ENCODE data around the gene LAMC3. TPM values are rescaled to one million over a fixed set of nuclear protein-coding genes. Genes with fewer than 3 reads are reported as not detected.

Gene LAMC3
- total RNA-seq, 4 donors from 2014 or later, result 0.82 to 6.6 (median 3.9) TPM

DNA sequence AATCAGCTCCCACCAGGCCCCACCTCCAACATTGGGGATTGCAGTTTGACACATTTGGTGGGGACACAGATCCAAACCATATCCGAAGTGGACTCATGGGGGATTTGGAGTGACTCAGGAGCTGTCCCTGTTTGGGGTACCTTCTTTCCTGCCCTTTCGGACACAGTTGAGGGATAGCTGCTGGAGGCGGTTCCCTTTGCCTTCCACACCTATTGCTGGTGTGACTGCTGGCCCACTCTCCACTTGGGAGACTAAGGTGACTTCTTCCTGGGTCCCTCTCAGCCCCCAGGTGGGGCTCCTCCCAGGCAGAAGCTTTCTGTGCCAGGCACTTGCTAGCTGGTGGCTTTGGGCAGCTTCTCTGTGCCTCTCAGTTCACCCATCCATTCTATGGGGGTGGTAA is 26.6 kb downstream of the LAMC3 start:
- Histone ChIP-seq H3K36me3 (no peaks in the 10 kb centered on the region), H3K27me3 (no peaks in the 10 kb centered on the region), H3K4me1 (peaks cover 0 to 15% (median 0%) of the 10 kb centered on the region in 4 donors), H3K4me3 (no peak overlapping the region), H3K9me3 (no peaks in the 10 kb centered on the region), H3K27ac (no peak overlapping the region)
- WGBS, 2 donors (ENCODE audit: low coverage in 1 of 2), result 91% methylated on average over 3 of the region's 3 CpGs; no CpG with 5 or more reads in 1 of the 2 donors
- no peak for TF ChIP-seq POLR2A (IDR thresholded peaks at IDR 0.05)
- no peak for TF ChIP-seq EP300 (IDR thresholded peaks at IDR 0.05; ENCODE audit: low read depth)
- TF ChIP-seq, protein P1, sequence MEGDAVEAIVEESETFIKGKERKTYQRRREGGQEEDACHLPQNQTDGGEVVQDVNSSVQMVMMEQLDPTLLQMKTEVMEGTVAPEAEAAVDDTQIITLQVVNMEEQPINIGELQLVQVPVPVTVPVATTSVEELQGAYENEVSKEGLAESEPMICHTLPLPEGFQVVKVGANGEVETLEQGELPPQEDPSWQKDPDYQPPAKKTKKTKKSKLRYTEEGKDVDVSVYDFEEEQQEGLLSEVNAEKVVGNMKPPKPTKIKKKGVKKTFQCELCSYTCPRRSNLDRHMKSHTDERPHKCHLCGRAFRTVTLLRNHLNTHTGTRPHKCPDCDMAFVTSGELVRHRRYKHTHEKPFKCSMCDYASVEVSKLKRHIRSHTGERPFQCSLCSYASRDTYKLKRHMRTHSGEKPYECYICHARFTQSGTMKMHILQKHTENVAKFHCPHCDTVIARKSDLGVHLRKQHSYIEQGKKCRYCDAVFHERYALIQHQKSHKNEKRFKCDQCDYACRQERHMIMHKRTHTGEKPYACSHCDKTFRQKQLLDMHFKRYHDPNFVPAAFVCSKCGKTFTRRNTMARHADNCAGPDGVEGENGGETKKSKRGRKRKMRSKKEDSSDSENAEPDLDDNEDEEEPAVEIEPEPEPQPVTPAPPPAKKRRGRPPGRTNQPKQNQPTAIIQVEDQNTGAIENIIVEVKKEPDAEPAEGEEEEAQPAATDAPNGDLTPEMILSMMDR (IDR thresholded peaks at IDR 0.05), result no peak
- TF ChIP-seq POLR2AphosphoS5 (IDR thresholded peaks at IDR 0.05), result no peak
- intact Hi-C loops (cut with DNase I; ENCODE audit: low total_unique reads) (no loop called here), in situ Hi-C loops (cut with MboI; ENCODE audit: low pct_ligation_motif_present in 1 of 4, low pct_unique_long_range_greater_than_20kb in 1 of 4, low sequenced_read_pairs in 3 of 4) (no loop called here)
- DNase-seq, result no peak

DNA sequence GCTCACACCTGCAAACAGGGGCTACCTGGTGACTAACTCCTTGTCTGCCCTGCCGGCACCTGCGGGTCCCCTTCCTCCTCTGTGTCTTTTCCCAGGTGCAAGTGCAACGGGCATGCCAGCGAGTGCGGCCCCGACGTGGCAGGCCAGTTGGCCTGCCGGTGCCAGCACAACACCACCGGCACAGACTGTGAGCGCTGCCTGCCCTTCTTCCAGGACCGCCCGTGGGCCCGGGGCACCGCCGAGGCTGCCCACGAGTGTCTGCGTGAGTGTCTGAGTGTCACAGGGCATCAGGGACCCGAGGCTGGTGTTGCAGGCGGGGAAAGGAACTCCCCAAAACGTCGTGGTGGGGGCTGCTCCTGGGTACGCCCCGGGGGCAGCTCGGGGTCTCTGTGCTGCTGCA is 27.1 kb downstream of the LAMC3 start:
- intact Hi-C loops (cut with DNase I; ENCODE audit: low total_unique reads) (no loop called here), in situ Hi-C loops (cut with MboI; ENCODE audit: low pct_ligation_motif_present in 1 of 4, low pct_unique_long_range_greater_than_20kb in 1 of 4, low sequenced_read_pairs in 3 of 4) (no loop called here)
- no peak for TF ChIP-seq POLR2A (IDR thresholded peaks at IDR 0.05)
- TF ChIP-seq, protein P1 (IDR thresholded peaks at IDR 0.05), result no peak
- no peak for TF ChIP-seq POLR2AphosphoS5 (IDR thresholded peaks at IDR 0.05)
- no peak for TF ChIP-seq EP300 (IDR thresholded peaks at IDR 0.05; ENCODE audit: low read depth)
- H3K36me3 ChIP-seq, result no peaks in the 10 kb centered on the region
- no peaks in the 10 kb centered on the region for H3K9me3 ChIP-seq
- no peaks in the 10 kb centered on the region for H3K27me3 ChIP-seq
- H3K27ac ChIP-seq, result no peak overlapping the region
- DNase-seq, result no peak
- no peak overlapping the region for H3K4me3 ChIP-seq
- H3K4me1 ChIP-seq, result peaks cover 0 to 15% (median 0%) of the 10 kb centered on the region in 4 donors
- WGBS, 2 donors (ENCODE audit: low coverage in 1 of 2), result 80% methylated on average over 24 of the region's 24 CpGs; no CpG with 5 or more reads in 1 of the 2 donors

DNA sequence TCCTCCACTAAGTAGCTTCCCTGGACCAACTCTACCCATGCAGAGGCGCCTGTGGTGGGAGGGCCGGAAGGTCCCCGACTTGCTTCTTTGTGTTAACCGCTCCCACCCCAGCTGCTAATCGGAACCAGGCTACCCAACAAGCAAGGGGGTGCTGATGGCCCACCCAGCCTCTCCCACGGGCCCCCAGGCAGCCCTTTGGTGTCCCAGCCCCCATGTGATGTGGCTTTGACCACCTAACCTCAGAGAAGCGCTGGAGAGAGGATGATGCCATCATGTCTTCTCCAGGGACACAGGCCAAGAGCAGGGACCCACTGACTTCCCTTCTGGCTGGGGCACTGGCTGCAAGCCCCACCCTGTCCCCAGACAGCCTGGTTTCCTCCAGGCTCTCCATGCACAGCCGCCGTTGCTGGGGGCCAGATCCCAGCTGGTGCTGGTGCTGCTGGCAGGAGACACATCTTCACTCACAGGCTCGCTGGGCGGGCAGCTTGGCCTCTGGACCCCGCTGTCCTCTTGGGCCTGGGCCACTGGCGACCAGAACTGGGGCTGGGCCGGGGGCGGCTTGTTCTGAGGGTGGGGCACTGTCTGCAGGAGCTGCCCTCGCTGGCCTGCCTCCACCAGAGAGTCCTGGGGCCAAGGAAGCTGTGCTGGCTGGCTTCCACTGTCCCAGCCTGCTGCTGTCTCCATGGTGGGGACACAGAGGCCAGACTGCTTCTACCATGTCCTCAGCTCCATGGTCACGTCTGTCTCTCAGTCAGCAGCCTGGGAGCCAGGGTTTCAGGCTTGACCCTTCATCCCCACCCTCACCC is 27.8 kb downstream of the LAMC3 start:
- TF ChIP-seq, protein P1 (IDR thresholded peaks at IDR 0.05), result no peak
- TF ChIP-seq POLR2A (IDR thresholded peaks at IDR 0.05) (no peak), POLR2AphosphoS5 (IDR thresholded peaks at IDR 0.05) (no peak), EP300 (IDR thresholded peaks at IDR 0.05; ENCODE audit: low read depth) (no peak)
- peaks cover 0 to 15% (median 0%) of the 10 kb centered on the region in 4 donors for H3K4me1 ChIP-seq
- WGBS, 2 donors (ENCODE audit: low coverage in 1 of 2), result 71 to 80% methylated on average over 1 to 14 of the region's 17 CpGs
- no peaks in the 10 kb centered on the region for H3K9me3 ChIP-seq
- H3K27ac ChIP-seq, result no peak overlapping the region
- in situ Hi-C loops (cut with MboI; ENCODE audit: low pct_ligation_motif_present in 1 of 4, low pct_unique_long_range_greater_than_20kb in 1 of 4, low sequenced_read_pairs in 3 of 4) (no loop called here), intact Hi-C loops (cut with DNase I; ENCODE audit: low total_unique reads) (no loop called here)
- H3K4me3 ChIP-seq, result no peak overlapping the region
- no peaks in the 10 kb centered on the region for H3K36me3 ChIP-seq
- no peak for DNase-seq
- no peaks in the 10 kb centered on the region for H3K27me3 ChIP-seq

DNA sequence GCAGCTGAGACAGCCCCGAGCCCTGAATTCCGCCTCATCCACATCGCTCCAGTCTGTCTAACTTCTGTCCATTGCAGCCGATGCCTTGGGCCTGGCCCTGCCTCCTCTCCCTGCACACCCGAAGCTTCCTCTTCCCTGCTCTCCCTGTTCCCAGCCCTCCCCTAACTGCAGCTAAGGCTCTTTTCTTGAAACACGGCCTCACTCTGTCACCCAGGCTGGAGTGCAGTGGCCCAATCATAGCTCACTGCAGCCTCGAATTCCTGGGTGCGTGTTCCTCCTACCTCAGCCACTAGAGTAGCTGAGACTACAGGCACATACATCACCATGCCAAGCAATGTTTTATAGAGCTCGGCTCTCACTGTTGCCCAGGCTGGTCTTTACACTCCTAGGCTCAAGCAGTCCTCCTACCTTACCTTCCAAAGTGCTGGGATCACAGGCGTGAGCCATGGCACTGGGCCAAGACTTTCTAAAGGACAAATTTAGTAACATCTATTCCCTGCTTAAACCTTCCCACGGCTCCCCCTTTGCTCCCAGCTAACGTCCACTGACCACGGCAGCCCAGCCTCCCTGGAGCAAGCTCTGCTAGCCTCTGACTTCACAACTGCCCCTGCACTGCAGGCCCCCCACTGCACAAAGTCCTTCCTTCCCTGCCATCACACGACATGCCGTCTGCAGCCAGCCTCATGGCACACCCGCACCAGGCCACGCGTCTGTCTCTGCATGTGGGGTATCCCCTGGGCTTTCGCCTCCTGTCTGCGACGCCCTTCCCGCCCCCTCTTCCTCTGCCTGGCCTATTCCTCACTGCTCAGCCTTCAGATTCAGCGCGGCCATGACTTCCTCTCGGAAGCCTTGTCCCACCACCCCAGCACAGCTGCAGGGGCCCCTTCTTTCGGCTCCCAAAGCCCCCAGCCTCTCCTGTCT is 28.6 kb downstream of the LAMC3 start:
- Histone ChIP-seq H3K9me3 (no peaks in the 10 kb centered on the region), H3K4me1 (peaks cover 0 to 15% (median 0%) of the 10 kb centered on the region in 4 donors), H3K36me3 (no peaks in the 10 kb centered on the region), H3K4me3 (no peak overlapping the region), H3K27me3 (no peaks in the 10 kb centered on the region), H3K27ac (no peak overlapping the region)
- DNase-seq, result no peak
- TF ChIP-seq EP300 (IDR thresholded peaks at IDR 0.05; ENCODE audit: low read depth) (no peak), POLR2AphosphoS5 (IDR thresholded peaks at IDR 0.05) (no peak), POLR2A (IDR thresholded peaks at IDR 0.05) (no peak)
- TF ChIP-seq, protein P1 (IDR thresholded peaks at IDR 0.05), result no peak
- 54 to 68% methylated on average over 5 to 26 of the region's 26 CpGs for WGBS, 2 donors (ENCODE audit: low coverage in 1 of 2)
- in situ Hi-C loops (cut with MboI; ENCODE audit: low pct_ligation_motif_present in 1 of 4, low pct_unique_long_range_greater_than_20kb in 1 of 4, low sequenced_read_pairs in 3 of 4) (no loop called here), intact Hi-C loops (cut with DNase I; ENCODE audit: low total_unique reads) (no loop called here)
